Stimulated activated CD8-positive, alpha-beta memory T cell treated with anti-CD3 and anti-CD28 coated beads, Interleukin-15, amount 100 ng/mL, for 48 hours (primary cell): ENCODE data around the gene ZNF281.
"Not testable (repeated sequence)": the region's sequence is repeated elsewhere in the genome, so short reads cannot be mapped to it uniquely, and the experiment has no call there.

ENCODE experiments used
- DNase-seq, 2 donors: peaks; one replicate each; pipeline ENCODE4 v3.0.0-alpha.2; 2020; ENCODE audit warnings: low read depth in 2 of 2

ZNF281 gene

GRCh38 chr1:200428482-200429205, 18.8 kb upstream of the ZNF281 start:
- no peak for DNase-seq

DNA sequence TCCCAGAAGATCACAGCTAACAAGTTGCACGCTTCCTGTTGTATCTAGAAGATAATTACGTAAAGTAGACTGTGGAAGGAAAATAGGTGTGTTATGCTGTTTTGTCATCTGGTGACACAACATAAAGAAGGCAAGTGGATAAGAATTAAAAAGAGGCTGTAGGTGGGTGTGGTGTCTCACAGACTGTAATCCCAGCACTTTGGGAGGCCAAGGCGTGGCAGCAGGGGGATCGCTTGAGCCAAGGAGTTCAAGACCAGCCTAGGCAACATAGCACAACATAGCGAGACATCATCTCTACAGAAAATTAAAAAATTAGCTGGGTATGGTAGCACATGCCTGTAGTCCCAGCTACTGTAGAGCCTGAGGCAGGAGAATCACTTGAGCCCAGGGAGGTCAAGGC, 17.9 kb upstream of the ZNF281 start:
- no peak for DNase-seq

GRCh38 chr1:200426196-200426595, 16.4 kb upstream of the ZNF281 start:
- DNase-seq: no peak

DNA sequence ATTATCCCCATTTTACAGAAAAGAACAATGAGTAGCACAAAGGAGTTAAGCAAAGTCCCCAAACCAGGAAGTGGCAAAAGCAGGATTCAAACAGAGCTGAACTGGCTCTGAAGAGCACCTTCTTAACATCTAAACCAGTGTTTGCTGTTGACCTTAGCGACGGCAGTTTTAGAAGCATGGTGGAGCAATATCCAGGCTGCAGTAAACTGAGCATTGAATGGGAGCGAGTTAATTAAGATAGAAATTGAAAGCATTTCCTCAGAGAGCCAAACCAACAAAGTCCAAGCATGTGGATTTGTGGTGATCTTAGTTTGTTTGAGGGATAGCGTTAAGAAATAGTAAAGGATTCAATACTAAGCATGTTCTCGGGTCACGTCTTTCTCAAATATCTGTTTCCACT, 13.4 kb upstream of the ZNF281 start:
- DNase-seq: no peak

- no peak for DNase-seq
Observed at GRCh38 chr1:200422211-200422610, 12.4 kb upstream of the ZNF281 start.

DNA sequence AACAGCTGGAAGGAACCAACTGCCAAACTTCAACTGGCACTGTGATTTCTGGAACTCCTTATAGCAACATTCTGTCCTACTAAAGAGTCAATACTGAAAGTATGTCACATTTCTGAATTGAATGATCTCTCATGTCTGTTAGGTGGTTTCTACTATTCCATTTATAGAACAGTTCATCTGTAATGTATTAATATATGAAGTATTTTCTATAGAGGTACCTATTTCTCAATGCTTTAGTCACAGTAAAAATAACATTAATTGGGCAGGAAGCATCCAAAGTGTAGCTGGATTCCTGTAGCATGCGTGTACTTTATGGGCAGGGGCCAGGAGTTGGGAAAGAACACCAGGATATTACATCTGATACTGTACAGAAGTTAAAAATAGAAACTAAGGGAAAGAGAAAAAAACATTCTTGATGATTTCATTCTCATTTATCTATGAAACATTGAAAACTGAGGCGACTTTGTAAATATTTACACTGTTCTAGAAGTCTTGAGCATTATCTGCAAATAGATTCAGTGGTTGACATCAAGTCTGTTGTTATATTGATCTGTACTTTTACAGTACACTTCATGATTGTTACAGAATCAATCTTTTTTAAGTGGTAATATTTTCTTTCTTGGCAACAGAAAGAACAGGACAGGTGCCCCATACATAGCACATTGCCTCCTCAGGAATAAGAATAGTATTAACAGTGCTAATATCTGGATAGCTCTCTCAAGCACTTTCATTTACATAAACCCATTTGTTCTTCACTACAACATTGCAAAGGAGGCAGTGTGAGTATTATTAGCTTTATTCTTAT, 6.2 kb upstream of the ZNF281 start:
- DNase-seq: no peak

- DNase-seq: no peak
Observed at GRCh38 chr1:200415227-200415626, 5.4 kb upstream of the ZNF281 start.

GRCh38 chr1:200414657-200415056, 4.8 kb upstream of the ZNF281 start:
- no peak for DNase-seq

DNA sequence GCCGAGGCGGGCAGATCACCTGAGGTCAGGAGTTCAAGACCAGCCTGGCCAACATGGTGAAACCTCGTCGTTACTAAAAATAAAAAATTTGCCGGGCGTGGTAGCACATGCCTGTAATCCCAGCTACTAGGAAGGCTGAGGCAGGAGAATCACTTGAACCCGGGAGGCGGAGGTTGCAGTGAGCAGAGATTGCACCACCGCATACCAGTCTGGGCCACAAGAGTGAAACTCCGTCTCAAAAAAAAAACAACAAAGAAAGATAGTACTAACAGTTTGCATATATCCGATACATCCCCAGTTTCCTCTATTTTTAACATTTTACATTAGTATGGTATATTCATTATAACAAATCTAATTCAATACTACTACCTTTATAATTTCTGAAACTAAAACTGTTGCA, 3.9 kb upstream of the ZNF281 start:
- not testable (repeated sequence) for DNase-seq

DNA sequence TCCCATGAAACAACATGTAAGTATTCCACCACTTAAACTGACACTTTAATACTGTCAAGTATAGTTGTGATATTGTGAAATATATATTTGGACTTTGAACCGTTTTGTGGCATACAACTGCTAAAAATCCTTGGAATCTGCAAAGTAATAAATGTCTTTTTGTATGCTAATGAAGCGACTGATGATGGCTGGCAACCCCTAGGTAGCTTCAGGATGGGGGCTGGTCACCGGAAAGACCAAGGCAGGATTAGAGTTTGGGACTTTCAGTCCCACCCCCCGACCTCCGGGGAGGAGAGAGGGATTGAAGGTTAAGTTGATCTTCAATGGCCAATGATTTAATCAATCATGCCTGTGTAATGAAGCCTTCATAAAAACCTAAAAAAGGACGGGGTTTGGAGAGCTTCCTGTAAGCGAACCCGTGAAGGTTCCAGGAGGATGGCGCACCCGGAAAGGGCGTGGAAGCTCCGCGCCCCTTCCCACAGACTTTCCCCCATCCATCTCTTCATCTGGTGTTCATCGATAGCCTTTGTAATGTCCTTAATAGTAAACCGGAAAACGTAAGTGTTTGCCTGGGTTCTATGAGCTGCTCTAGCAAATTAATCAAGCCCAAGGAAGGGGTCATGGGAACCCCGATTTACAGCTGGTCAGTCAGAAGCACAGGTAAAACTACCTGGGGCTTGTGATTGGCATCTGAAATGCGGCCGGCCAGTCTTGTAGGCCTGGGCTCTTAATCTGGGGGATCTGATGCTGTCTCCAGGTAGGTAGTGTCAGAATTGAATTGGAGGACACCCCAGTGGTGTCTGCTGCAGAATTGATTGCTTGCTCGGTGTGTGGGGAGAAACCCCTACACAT, 1.8 kb upstream of the ZNF281 start:
- DNase-seq: no peak

GRCh38 chr1:200410566-200410878, 686 bp upstream of the ZNF281 start:
- DNase-seq: no peak

GRCh38 chr1:200409203-200409760, 554 bp downstream of the ZNF281 start:
- peak; percentile 5 to 15 for DNase-seq

- no peak for DNase-seq
Observed at GRCh38 chr1:200406161-200406797, 3.6 kb downstream of the ZNF281 start.

DNA sequence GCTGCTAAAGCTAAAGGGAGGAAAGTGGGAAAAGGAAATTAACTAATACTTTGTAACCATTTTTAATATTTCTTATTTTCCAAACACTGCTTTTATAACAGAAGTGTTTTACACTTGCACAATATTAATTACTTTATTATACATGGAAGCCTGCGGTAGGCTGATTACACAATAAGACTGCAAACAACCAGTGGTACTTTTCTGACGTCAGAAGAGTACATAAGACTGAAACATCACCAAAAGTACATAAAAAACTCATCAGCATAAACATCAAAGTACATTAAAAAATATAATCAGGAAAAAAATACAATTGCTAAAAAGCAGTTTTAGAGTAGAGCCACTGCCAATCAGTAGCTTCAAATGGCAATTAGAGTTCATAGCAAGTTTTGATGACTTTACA, 4.6 kb downstream of the ZNF281 start:
- no peak for DNase-seq

DNA sequence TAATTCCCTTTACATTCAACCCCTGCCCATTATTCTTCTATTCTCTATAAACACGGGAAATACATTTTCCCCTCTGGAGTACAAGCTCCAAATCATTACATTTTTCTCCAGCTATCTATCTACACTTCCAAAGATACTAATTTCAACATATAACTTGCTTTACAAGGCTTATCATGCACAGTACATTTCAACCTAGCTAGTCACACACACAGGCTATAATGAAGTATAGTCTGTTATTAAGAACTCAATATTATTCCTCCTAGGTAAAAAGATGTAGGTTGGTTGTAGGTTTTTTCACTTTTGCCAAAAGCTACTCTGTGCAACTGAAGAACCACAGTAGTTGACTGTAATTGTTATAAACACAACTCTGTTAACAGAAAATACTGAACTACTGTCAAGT, 8.1 kb downstream of the ZNF281 start:
- no peak for DNase-seq

GRCh38 chr1:200401263-200401662, 8.6 kb downstream of the ZNF281 start:
- DNase-seq: no peak

DNA sequence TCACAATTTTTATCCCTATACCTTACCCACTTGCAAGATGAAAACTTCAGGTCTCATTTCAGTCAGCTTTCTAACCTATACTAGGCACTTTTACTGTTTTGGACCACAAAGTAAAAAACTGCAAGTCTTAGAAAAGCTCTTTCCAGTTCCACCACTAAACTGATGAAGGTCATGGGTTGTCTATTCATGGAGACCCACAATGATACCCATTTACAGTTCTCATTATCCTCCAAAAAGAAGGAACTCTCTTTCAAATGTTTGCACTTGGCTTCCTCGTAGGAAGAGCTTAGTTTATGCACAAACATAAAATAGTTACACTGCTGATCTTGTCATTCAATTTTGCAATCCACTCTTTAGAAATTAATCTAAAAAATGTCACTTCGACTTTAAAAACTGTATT, 9.3 kb downstream of the ZNF281 start:
- no peak for DNase-seq

GRCh38 chr1:200399860-200400259, 10.0 kb downstream of the ZNF281 start:
- no peak for DNase-seq

DNA sequence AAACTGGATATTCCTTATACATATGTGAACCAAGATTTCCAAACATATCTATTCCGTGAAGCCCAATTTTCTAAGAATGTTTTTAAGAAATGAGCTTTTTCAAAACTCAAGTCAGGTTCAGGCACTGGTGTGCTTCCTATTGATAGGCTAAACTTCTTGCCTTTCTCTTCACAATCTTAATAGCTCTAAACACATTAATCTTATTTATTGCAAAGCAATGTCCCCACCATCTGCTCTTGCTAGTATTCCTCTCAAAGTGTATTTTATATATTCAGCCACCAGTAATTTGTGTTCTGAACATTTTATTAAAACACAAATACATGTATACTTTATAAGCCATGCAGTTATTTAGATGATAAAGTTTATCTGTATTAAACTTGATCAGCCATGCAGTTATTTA, 11.5 kb downstream of the ZNF281 start:
- no peak for DNase-seq

GRCh38 chr1:200392625-200393185, 17.1 kb downstream of the ZNF281 start:
- no peak for DNase-seq

DNA sequence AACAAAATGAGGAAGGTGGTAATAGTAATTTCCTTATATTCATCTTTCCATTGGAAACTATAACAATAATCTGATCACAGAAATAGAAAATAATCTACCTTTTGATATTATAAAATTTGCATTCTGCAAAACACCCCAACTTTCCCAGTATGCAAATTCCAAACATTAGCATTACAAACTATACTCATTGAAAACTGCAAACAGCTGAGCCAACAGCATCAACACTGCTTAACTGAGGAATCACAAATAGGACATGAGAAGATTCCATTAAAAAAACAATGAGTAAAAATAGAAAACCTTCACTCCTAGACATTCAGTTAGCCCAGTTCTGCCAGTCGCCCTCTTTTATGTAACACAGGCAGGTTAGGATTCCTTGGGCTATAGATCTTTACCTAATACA, 18.1 kb downstream of the ZNF281 start:
- DNase-seq: no peak
